Stromal cell of bone marrow (primary cell): ENCODE measurements around the gene ZBTB16.

Source experiments
- DNase-seq: peaks from one replicate; pipeline ENCODE4 v3.0.0-alpha.2; 2012; ENCODE audit warnings: low read depth

ZBTB16 gene

GRCh38 chr11:114131461-114131864 is 72.0 kb downstream of the ZBTB16 start:
- DNase-seq = no peak

- no peak for DNase-seq
Observed at GRCh38 chr11:114132417-114132816, 72.9 kb downstream of the ZBTB16 start.

GRCh38 chr11:114132944-114133394 is 73.5 kb downstream of the ZBTB16 start:
- peak; percentile 74 for DNase-seq

- peak; percentile 22 for DNase-seq
Observed at GRCh38 chr11:114133548-114134329, 74.2 kb downstream of the ZBTB16 start.

GRCh38 chr11:114134870-114135269 is 75.4 kb downstream of the ZBTB16 start:
- peak; percentile 40 for DNase-seq

- DNase-seq = no peak
Observed at GRCh38 chr11:114135737-114136151, 76.2 kb downstream of the ZBTB16 start.

GRCh38 chr11:114136686-114137640 is 77.5 kb downstream of the ZBTB16 start:
- no peak for DNase-seq

- no peak for DNase-seq
Observed at GRCh38 chr11:114137838-114138237, 78.3 kb downstream of the ZBTB16 start.

- no peak for DNase-seq
Observed at GRCh38 chr11:114138411-114138810, 78.9 kb downstream of the ZBTB16 start.

GRCh38 chr11:114140826-114141225 is 81.3 kb downstream of the ZBTB16 start:
- DNase-seq = no peak

GRCh38 chr11:114141863-114142580 is 82.5 kb downstream of the ZBTB16 start:
- no peak for DNase-seq

- no peak for DNase-seq
Observed at GRCh38 chr11:114142707-114143106, 83.2 kb downstream of the ZBTB16 start.

- no peak for DNase-seq
Observed at GRCh38 chr11:114145166-114145775, 85.8 kb downstream of the ZBTB16 start.

- no peak for DNase-seq
Observed at GRCh38 chr11:114147375-114148012, 88.0 kb downstream of the ZBTB16 start.

- no peak for DNase-seq
Observed at GRCh38 chr11:114148013-114148382, 88.5 kb downstream of the ZBTB16 start.

- DNase-seq = no peak
Observed at GRCh38 chr11:114149689-114150407, 90.3 kb downstream of the ZBTB16 start.

- no peak for DNase-seq
Observed at GRCh38 chr11:114150671-114151070, 91.2 kb downstream of the ZBTB16 start.

- no peak for DNase-seq
Observed at GRCh38 chr11:114151631-114152030, 92.1 kb downstream of the ZBTB16 start.

- no peak for DNase-seq
Observed at GRCh38 chr11:114152162-114152561, 92.7 kb downstream of the ZBTB16 start.

- no peak for DNase-seq
Observed at GRCh38 chr11:114152785-114153184, 93.3 kb downstream of the ZBTB16 start.

GRCh38 chr11:114153224-114153623 is 93.7 kb downstream of the ZBTB16 start:
- no peak for DNase-seq
